Endothelial cell of umbilical vein (primary cell): ENCODE results near the gene HTT. TPM values are rescaled to one million over a fixed set of nuclear protein-coding genes. Genes with fewer than 3 reads are reported as not detected.

Experiments
- BruUV-seq: library from RNA; stranded (reverse); fragments of 400-500 nt; replicated peaks from 2 replicates; lab custom pipeline; 2021; lab: Mats Ljungman, UMichigan
- CTCF ChIA-PET: fragments of 300-600, 350-600 bp; sonication (Branson Sonifier 250); formaldehyde crosslinking; loops from one replicate; lab custom pipeline; 2021; ENCODE audit warnings: antibody characterized with exemption, inconsistent platforms; lab: Charles Lee
- POLR2A ChIA-PET: fragments of 300-600, 350-600 bp; sonication (Branson Sonifier 250); formaldehyde crosslinking; loops from one replicate; lab custom pipeline; 2021; ENCODE audit warnings: antibody characterized with exemption, inconsistent platforms; lab: Charles Lee
- DNase-seq: peaks from one replicate; pipeline ENCODE4 v3.0.0-alpha.2; 2011; ENCODE audit warnings: low read depth, low spot score
- FAIRE-seq: peaks from 2 replicates; lab custom pipeline; 2011; peaks lifted over from hg19 to GRCh38; lab: Jason Lieb, UNC
- H2AFZ ChIP-seq: 2 replicates; pipeline ENCODE4 v1.6.0; 2012; ENCODE audit warnings: low read depth, low read length, control low read depth, inconsistent platforms
- H3K27ac ChIP-seq: 2 replicates; pipeline ENCODE4 v1.5.1; 2011; ENCODE audit warnings: low read depth, mild to moderate bottlenecking, control low read depth, low read length, moderate library complexity; ENCODE audit not compliant: insufficient read depth
- H3K27me3 ChIP-seq, 2 experiments: 2 replicates each; pipeline versions ENCODE4 v1.6.0 to v1.6.1; 2011; ENCODE audit warnings: low read length in 2 of 2, mixed read lengths in 1 of 2; ENCODE audit not compliant: control insufficient read depth in 2 of 2, insufficient read depth in 2 of 2
- H3K36me3 ChIP-seq, 2 experiments: 2 replicates in 1 of 2; 3 replicates in 1 of 2; pipeline ENCODE4 v1.5.1; 2011; ENCODE audit warnings: low read length in 2 of 2, mild to moderate bottlenecking in 1 of 2, moderate library complexity in 1 of 2; ENCODE audit not compliant: control insufficient read depth in 2 of 2, insufficient read depth in 2 of 2; ENCODE audit errors: extremely low read depth in 1 of 2
- H3K4me1 ChIP-seq: 3 replicates; pipeline ENCODE4 v1.5.1; 2011; ENCODE audit warnings: mild to moderate bottlenecking, low read length; ENCODE audit not compliant: control insufficient read depth, insufficient read depth; ENCODE audit errors: extremely low read depth
- H3K4me2 ChIP-seq: 2 replicates; pipeline ENCODE4 v1.6.1; 2011; ENCODE audit warnings: low read length, control low read depth, mixed read lengths; ENCODE audit not compliant: insufficient read depth
- H3K4me3 ChIP-seq, 3 experiments: fragments of 200-600 bp in 1 of 3; sonication (generic), shearing (Covaris generic) in 1 of 3; replicated peaks in 1 of 3; 2 replicates each; pipeline ENCODE4 v1.5.1; 2011 to 2016; ENCODE audit warnings: control low read depth in 3 of 3, low read length in 3 of 3, mild to moderate bottlenecking in 2 of 3, inconsistent platforms in 1 of 3, low read depth in 1 of 3, moderate library complexity in 1 of 3; ENCODE audit not compliant: insufficient read depth in 1 of 3
- H3K79me2 ChIP-seq: 2 replicates; pipeline ENCODE4 v1.6.0; 2012; ENCODE audit warnings: low read length, inconsistent platforms; ENCODE audit not compliant: control insufficient read depth, insufficient read depth
- H3K9ac ChIP-seq: replicated peaks from 2 replicates; pipeline ENCODE3; 2011; ENCODE audit warnings: low read length, control low read depth; ENCODE audit not compliant: insufficient read depth; ENCODE audit errors: extremely low read depth
- H3K9me1 ChIP-seq: replicated peaks from 3 replicates; pipeline ENCODE4 v1.6.0; 2011; ENCODE audit warnings: mild to moderate bottlenecking, low read length; ENCODE audit not compliant: control insufficient read depth, insufficient read depth; ENCODE audit errors: extremely low read depth
- H3K9me3 ChIP-seq: replicated peaks from 2 replicates; pipeline ENCODE4 v1.5.1; 2012; ENCODE audit warnings: low read length, inconsistent platforms; ENCODE audit not compliant: control insufficient read depth, insufficient read depth
- H4K20me1 ChIP-seq: replicated peaks from 2 replicates; pipeline ENCODE3; 2011; ENCODE audit warnings: mild to moderate bottlenecking, low read length; ENCODE audit not compliant: control insufficient read depth, insufficient read depth; ENCODE audit errors: extremely low read depth
- CTCF ChIP-seq, 2 donors: IDR thresholded peaks; 1 replicate in 1 of 2; 2 replicates in 1 of 2; pipeline ENCODE4 v1.5.1; 2011; ENCODE audit warnings: low read length in 2 of 2, mild to moderate bottlenecking in 2 of 2, moderate library complexity in 2 of 2, control low read depth in 1 of 2, inconsistent platforms in 1 of 2, low read depth in 1 of 2; ENCODE audit not compliant: insufficient read depth in 1 of 2; ENCODE audit errors: extremely low read depth in 1 of 2
- EZH2 ChIP-seq: IDR thresholded peaks from 2 replicates; pipeline ENCODE4 v1.6.1; 2012; ENCODE audit warnings: borderline replicate concordance, low read depth, mild to moderate bottlenecking, moderate library complexity, low read length, inconsistent platforms; ENCODE audit not compliant: severe bottlenecking
- FOS ChIP-seq: IDR thresholded peaks from 2 replicates; pipeline ENCODE4 v1.6.1; 2011; ENCODE audit warnings: mild to moderate bottlenecking, low read length, moderate library complexity, borderline replicate concordance; ENCODE audit not compliant: insufficient read depth
- GATA2 ChIP-seq: IDR thresholded peaks from 2 replicates; pipeline ENCODE4 v1.7.0; 2011; ENCODE audit warnings: low read depth, mild to moderate bottlenecking, moderate library complexity, mixed read lengths, low read length; ENCODE audit not compliant: insufficient read length, insufficient read depth
- JUN ChIP-seq: IDR thresholded peaks from 2 replicates; pipeline ENCODE4 v1.6.1; 2011; ENCODE audit warnings: borderline replicate concordance, low read depth; ENCODE audit not compliant: insufficient read length, insufficient read depth
- MAX ChIP-seq: IDR thresholded peaks from 2 replicates; pipeline ENCODE4 v1.6.1; 2011; ENCODE audit not compliant: insufficient read depth, insufficient read length
- MYC ChIP-seq: IDR thresholded peaks from one replicate; pipeline ENCODE4 v1.6.1; 2011; ENCODE audit warnings: mild to moderate bottlenecking, low read depth, low read length
- POLR2A ChIP-seq: IDR thresholded peaks from 2 replicates; pipeline ENCODE4 v1.6.1; 2012; ENCODE audit warnings: low read depth, mild to moderate bottlenecking, control low read depth, low read length
- POLR2AphosphoS5 ChIP-seq: IDR thresholded peaks from 2 replicates; pipeline ENCODE4 v1.6.1; 2012; ENCODE audit warnings: low read depth, mild to moderate bottlenecking, control low read depth, low read length, moderate library complexity; ENCODE audit not compliant: insufficient read depth
- dilution Hi-C: fragments of 300-500 bp; cut with MboI; formaldehyde crosslinking; loops from one replicate; pipeline ENCODE4 v1.15.0; 2019; ENCODE audit warnings: low sequenced_read_pairs; ENCODE audit not compliant: extremely low pct_ligation_motif_present
- intact Hi-C: fragments of 100-400 bp; cut with micrococcal nuclease; formaldehyde crosslinking; loops from one replicate; pipeline ENCODE4 v1.10.0; 2022
- polyA plus RNA-seq, 4 experiments: library from polyadenylated mRNA; depleted of rRNA in 3 of 4; stranded (reverse) in 3 of 4; unstranded in 1 of 4; fragments of >200 nt; gene quantifications; 2 replicates each; pipeline versions ENCODE4 v1.2.1 to v1.2.3, GENCODE V29; 2011 to 2012; ENCODE audit warnings: missing spikeins in 1 of 4
- total RNA-seq: library from RNA; stranded (reverse); gene quantifications from 2 replicates; pipeline ENCODE4 v1.2.3, GENCODE V29; 2021

The HTT gene
- total and polyA plus RNA-seq, 2 donors (not counting 3 experiments of a cell fraction or from before 2014, with no cell fraction given): 15.7 to 61.2 TPM

DNA sequence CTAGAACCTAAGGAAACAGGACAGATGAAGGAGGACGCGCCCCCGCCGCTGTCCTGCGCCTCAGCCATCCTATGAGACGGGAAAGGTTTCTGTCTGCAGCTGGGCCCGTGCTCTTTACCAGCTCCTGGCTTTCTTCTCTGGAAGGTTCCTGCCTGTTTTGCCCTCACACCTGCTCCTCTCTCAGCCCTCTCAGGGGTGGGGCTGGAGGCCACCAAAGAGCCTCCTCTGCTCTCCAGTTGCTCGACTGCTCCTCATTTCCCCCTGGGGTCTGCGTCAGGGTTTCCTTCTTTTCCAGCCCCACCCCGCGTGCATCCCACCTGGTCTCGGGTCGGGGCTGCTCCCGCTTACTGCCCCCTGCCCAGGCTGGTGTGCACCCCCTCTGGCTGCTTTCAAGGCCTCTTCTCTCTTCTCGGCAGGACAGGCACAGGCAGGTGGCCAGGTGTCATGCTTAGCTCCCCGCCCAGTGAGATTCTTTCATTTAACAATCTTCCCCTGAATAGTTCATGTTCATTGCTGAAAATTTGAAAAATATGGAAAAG is 4.8 kb upstream of the HTT start:
- Histone ChIP-seq H4K20me1 (no peaks in the 10 kb centered on the region), H3K4me2 (no peak overlapping the region), H3K27ac (no peak overlapping the region), H3K9me3 (no peaks in the 10 kb centered on the region), H3K36me3 (no peaks in the 10 kb centered on the region), H2AFZ (no peak overlapping the region), H3K27me3 (no peaks in the 10 kb centered on the region), H3K9me1 (no peaks in the 10 kb centered on the region), H3K79me2 (no peaks in the 10 kb centered on the region), H3K4me1 (peaks cover 4% of the 10 kb centered on the region), H3K9ac (no peak overlapping the region), H3K4me3 (no peak overlapping the region)
- TF ChIP-seq GATA2 (no peak), POLR2A (no peak), MAX (no peak), POLR2AphosphoS5 (no peak), FOS (no peak), EZH2 (no peak), CTCF (IDR thresholded peaks at IDR 0.05; ENCODE audit: extremely low read depth in 1 of 2, insufficient read depth in 1 of 2, low read depth in 1 of 2, low read length in 2 of 2) (no peak), MYC (no peak), JUN (no peak)
- dilution Hi-C loops (no loop called here), intact Hi-C loops (loop anchor here (5.0 kb wide), 1 partner anchor 223 kb away; the partner anchor contains the start of gene RGS12)
- ChIA-PET POLR2A (no interaction called here), CTCF (interaction anchor here (0.8 kb wide), 1 partner anchor 356 kb away, joined by 3 read pairs; no protein-coding TSS in a partner anchor)
- no peak for FAIRE-seq
- DNase-seq: no peak
- no TSS peak for BruUV-seq
